SKM-1 treated with dmso at 0.1 percent for 144 hours (cell line): ENCODE measurements around the gene HIRA.
A peak's percentile ranks its signal among the peaks of the same experiment; 100 is the strongest.
"Not testable (repeated sequence)": the region's sequence is repeated elsewhere in the genome, so short reads cannot be mapped to it uniquely, and the experiment has no call there.

ENCODE experiments used
- DNase-seq: peaks from one replicate; lab custom pipeline; 2025; ENCODE audit not compliant: unreplicated experiment; lab: John Stamatoyannopoulos, UW

Gene HIRA

GRCh38 chr22:19386248-19386647 is 45.3 kb downstream of the HIRA start:
- DNase-seq: no peak

GRCh38 chr22:19385221-19385906 is 46.2 kb downstream of the HIRA start:
- DNase-seq: no peak

- no peak for DNase-seq
Observed at GRCh38 chr22:19383292-19383691, 48.2 kb downstream of the HIRA start.

- DNase-seq: no peak
Observed at GRCh38 chr22:19382240-19382639, 49.3 kb downstream of the HIRA start.

GRCh38 chr22:19378344-19378674 is 53.2 kb downstream of the HIRA start:
- no peak for DNase-seq

GRCh38 chr22:19377565-19378343 is 53.8 kb downstream of the HIRA start:
- no peak for DNase-seq

GRCh38 chr22:19376971-19377370 is 54.6 kb downstream of the HIRA start:
- DNase-seq: no peak

- no peak for DNase-seq
Observed at GRCh38 chr22:19376247-19376646, 55.3 kb downstream of the HIRA start.

- no peak for DNase-seq
Observed at GRCh38 chr22:19375435-19375834, 56.1 kb downstream of the HIRA start.

- DNase-seq: no peak
Observed at GRCh38 chr22:19374410-19374809, 57.1 kb downstream of the HIRA start.

GRCh38 chr22:19373450-19373849 is 58.1 kb downstream of the HIRA start:
- no peak for DNase-seq

GRCh38 chr22:19371893-19372292 is 59.6 kb downstream of the HIRA start:
- DNase-seq: no peak

- DNase-seq: no peak
Observed at GRCh38 chr22:19368876-19369275, 62.7 kb downstream of the HIRA start.

GRCh38 chr22:19367763-19368367 is 63.7 kb downstream of the HIRA start:
- no peak for DNase-seq

GRCh38 chr22:19363541-19363940 is 68.0 kb downstream of the HIRA start:
- not testable (repeated sequence) for DNase-seq

GRCh38 chr22:19361501-19362103 is 69.9 kb downstream of the HIRA start:
- DNase-seq: peak; percentile 87

GRCh38 chr22:19360862-19361261 is 70.7 kb downstream of the HIRA start:
- DNase-seq: no peak

- no peak for DNase-seq
Observed at GRCh38 chr22:19360300-19360792, 71.2 kb downstream of the HIRA start.

GRCh38 chr22:19359554-19360299 is 71.8 kb downstream of the HIRA start:
- no peak for DNase-seq

- DNase-seq: no peak
Observed at GRCh38 chr22:19358703-19359553, 72.6 kb downstream of the HIRA start.
